IMR-90 (cell line): ENCODE measurements around the gene TMEM81. TPM values are rescaled to one million over a fixed set of nuclear protein-coding genes. Genes with fewer than 3 reads are reported as not detected.

Experiments used
- ATAC-seq: fragments of 200-7000 bp; cut with Tn5 transposase; 2 replicates; pipeline ENCODE4 v1.9.1; 2020; ENCODE audit warnings: low read depth, mild to moderate bottlenecking, moderate library complexity
- BruUV-seq: library from RNA; stranded (reverse); fragments of 400-500 nt; replicated peaks from 2 replicates; lab custom pipeline; 2021; lab: Mats Ljungman, UMichigan
- CTCF ChIA-PET: fragments of 300-600 bp; formaldehyde crosslinking; extraction: SDS; loops from one replicate; lab custom pipeline; 2021; ENCODE audit warnings: antibody characterized with exemption; lab: Yijun Ruan, JAX
- POLR2A ChIA-PET: fragments of 300-600 bp; sonication (Branson Sonifier 250); formaldehyde crosslinking; loops from one replicate; lab custom pipeline; 2022; ENCODE audit warnings: antibody characterized with exemption; ENCODE audit not compliant: unreplicated experiment; lab: Charles Lee
- DNase-seq: peaks from one replicate; pipeline ENCODE4 v3.0.0; 2013
- H2AFZ ChIP-seq: replicated peaks from 2 replicates; pipeline ENCODE3; 2013; ENCODE audit warnings: low read length, mild to moderate bottlenecking; ENCODE audit not compliant: poor library complexity
- H2AK5ac ChIP-seq: 2 replicates; pipeline ENCODE4 v1.6.1; 2013; ENCODE audit warnings: low read depth, low read length, inconsistent platforms
- H2AK9ac ChIP-seq: replicated peaks from 2 replicates; pipeline ENCODE3; 2013; ENCODE audit warnings: mild to moderate bottlenecking, low read depth, low read length, moderate library complexity; ENCODE audit not compliant: poor library complexity
- H2BK120ac ChIP-seq: 2 replicates; pipeline ENCODE4 v1.6.1; 2013; ENCODE audit warnings: low read depth, low read length, inconsistent platforms
- H2BK15ac ChIP-seq: 3 replicates; pipeline ENCODE4 v1.6.1; 2013; ENCODE audit warnings: low read depth, low read length, inconsistent platforms
- H2BK20ac ChIP-seq: 2 replicates; pipeline ENCODE4 v1.6.1; 2013; ENCODE audit warnings: low read depth, mild to moderate bottlenecking, inconsistent platforms, low read length, moderate library complexity
- H2BK5ac ChIP-seq: 2 replicates; pipeline ENCODE4 v1.6.1; 2013; ENCODE audit warnings: mild to moderate bottlenecking, low read depth, low read length, inconsistent platforms; ENCODE audit not compliant: poor library complexity, severe bottlenecking
- H3K14ac ChIP-seq: replicated peaks from 2 replicates; pipeline ENCODE4 v1.6.1; 2013; ENCODE audit warnings: low read depth, low read length, inconsistent platforms
- H3K18ac ChIP-seq: 2 replicates; pipeline ENCODE4 v1.6.1; 2013; ENCODE audit warnings: low read depth, low read length, control low read depth
- H3K23ac ChIP-seq: 2 replicates; pipeline ENCODE4 v1.6.1; 2013; ENCODE audit warnings: low read depth, low read length, inconsistent platforms
- H3K27ac ChIP-seq: 2 replicates; pipeline ENCODE4 v1.5.1; 2013; ENCODE audit warnings: mild to moderate bottlenecking, control low read depth, low read length; ENCODE audit not compliant: insufficient read depth
- H3K27me3 ChIP-seq: 2 replicates; pipeline ENCODE4 v1.6.1; 2013; ENCODE audit warnings: low read length; ENCODE audit not compliant: control insufficient read depth, insufficient read depth
- H3K36me3 ChIP-seq: 2 replicates; pipeline ENCODE4 v1.6.1; 2013; ENCODE audit warnings: low read length, mixed read lengths; ENCODE audit not compliant: control insufficient read depth, insufficient read depth
- H3K4ac ChIP-seq: 2 replicates; pipeline ENCODE4 v1.6.1; 2013; ENCODE audit warnings: low read depth, low read length, inconsistent platforms
- H3K4me1 ChIP-seq: 2 replicates; pipeline ENCODE4 v1.6.1; 2013; ENCODE audit warnings: low read length, mixed read lengths; ENCODE audit not compliant: control insufficient read depth, insufficient read depth
- H3K4me2 ChIP-seq: 2 replicates; pipeline ENCODE4 v1.6.1; 2013; ENCODE audit warnings: low read depth, mild to moderate bottlenecking, control low read depth, low read length, moderate library complexity
- H3K4me3 ChIP-seq: 2 replicates; pipeline ENCODE4 v1.5.1; 2013; ENCODE audit warnings: low read depth, mild to moderate bottlenecking, control low read depth, low read length, moderate library complexity; ENCODE audit not compliant: insufficient read depth
- H3K56ac ChIP-seq: 2 replicates; pipeline ENCODE4 v1.6.1; 2013; ENCODE audit warnings: low read length, inconsistent platforms; ENCODE audit not compliant: insufficient read depth; ENCODE audit errors: extremely low read depth
- H3K79me1 ChIP-seq, 2 experiments: 2 replicates each; pipeline ENCODE4 v1.6.1; 2013; ENCODE audit warnings: low read length in 2 of 2, inconsistent platforms in 1 of 2, low read depth in 1 of 2
- H3K9ac ChIP-seq: 2 replicates; pipeline ENCODE4 v1.6.1; 2013; ENCODE audit warnings: low read depth, low read length, control low read depth
- H3K9me1 ChIP-seq: 2 replicates; pipeline ENCODE4 v1.6.1; 2013; ENCODE audit warnings: low read length, inconsistent platforms; ENCODE audit not compliant: insufficient read depth
- H3K9me3 ChIP-seq: 2 replicates; pipeline ENCODE4 v1.6.1; 2013; ENCODE audit warnings: low read length; ENCODE audit not compliant: control insufficient read depth, insufficient read depth
- H4K20me1 ChIP-seq: 2 replicates; pipeline ENCODE4 v1.6.1; 2013; ENCODE audit warnings: low read length, inconsistent platforms; ENCODE audit not compliant: insufficient read depth
- H4K5ac ChIP-seq: 2 replicates; pipeline ENCODE4 v1.6.1; 2013; ENCODE audit warnings: mild to moderate bottlenecking, low read depth, low read length, control low read depth
- H4K8ac ChIP-seq, 2 experiments: 2 replicates each; pipeline ENCODE4 v1.6.1; 2013; ENCODE audit warnings: low read depth in 2 of 2, low read length in 2 of 2, control low read depth in 1 of 2, inconsistent platforms in 1 of 2
- H4K91ac ChIP-seq: 2 replicates; pipeline ENCODE4 v1.6.1; 2013; ENCODE audit warnings: low read depth, low read length, inconsistent platforms; ENCODE audit not compliant: insufficient read depth
- BHLHE40 ChIP-seq: fragments of 150-350 bp; IDR thresholded peaks from 2 replicates; pipeline ENCODE4 v1.6.1; 2016; ENCODE audit warnings: mild to moderate bottlenecking, low read depth, low read length
- CEBPB ChIP-seq: IDR thresholded peaks from 2 replicates; pipeline ENCODE4 v1.6.1; 2012; ENCODE audit warnings: low read depth, low read length, improper control_type of control experiment
- CHD1 ChIP-seq: IDR thresholded peaks from 2 replicates; pipeline ENCODE4 v1.6.1; 2012; ENCODE audit warnings: low read depth, low read length, improper control_type of control experiment
- CTCF ChIP-seq: conservative IDR thresholded peaks from 2 replicates; pipeline ENCODE4 v1.5.1; 2012; ENCODE audit warnings: mild to moderate bottlenecking, low read depth, low read length, improper control_type of control experiment
- ELK1 ChIP-seq: fragments of 150-350 bp; IDR thresholded peaks from 2 replicates; pipeline ENCODE4 v1.6.1; 2016; ENCODE audit warnings: low read depth, mild to moderate bottlenecking, low read length, moderate library complexity, borderline replicate concordance
- FOS ChIP-seq: fragments of 150-350 bp; IDR thresholded peaks from 2 replicates; pipeline ENCODE4 v1.6.1; 2016; ENCODE audit warnings: low read depth, low read length
- MAFK ChIP-seq: IDR thresholded peaks from 2 replicates; pipeline ENCODE4 v1.6.1; 2012; ENCODE audit warnings: low read depth, low read length, improper control_type of control experiment
- MAZ ChIP-seq: IDR thresholded peaks from 2 replicates; pipeline ENCODE4 v1.6.1; 2012; ENCODE audit warnings: low read depth, mild to moderate bottlenecking, low read length, improper control_type of control experiment, moderate library complexity, borderline replicate concordance
- MXI1 ChIP-seq: IDR thresholded peaks from 2 replicates; pipeline ENCODE4 v1.6.1; 2012; ENCODE audit warnings: low read depth, mild to moderate bottlenecking, low read length, moderate library complexity, borderline replicate concordance
- NFE2L2 ChIP-seq: fragments of 150-350 bp; IDR thresholded peaks from 2 replicates; pipeline ENCODE4 v1.6.1; 2016; ENCODE audit warnings: low read depth, mild to moderate bottlenecking, low read length
- POLR2A ChIP-seq: IDR thresholded peaks from 2 replicates; pipeline ENCODE4 v1.6.1; 2012; ENCODE audit warnings: mild to moderate bottlenecking, low read depth, low read length
- RAD21 ChIP-seq: IDR thresholded peaks from 2 replicates; pipeline ENCODE4 v1.6.1; 2012; ENCODE audit warnings: low read length, improper control_type of control experiment
- RCOR1 ChIP-seq: IDR thresholded peaks from 2 replicates; pipeline ENCODE4 v1.6.1; 2012; ENCODE audit warnings: mild to moderate bottlenecking, low read length, improper control_type of control experiment; ENCODE audit not compliant: insufficient replicate concordance
- RFX5 ChIP-seq: IDR thresholded peaks from 2 replicates; pipeline ENCODE4 v1.8.0; 2012; ENCODE audit warnings: low read depth, mild to moderate bottlenecking, low read length, moderate library complexity
- SMC3 ChIP-seq: fragments of 150-350 bp; IDR thresholded peaks from 2 replicates; pipeline ENCODE4 v1.6.1; 2016; ENCODE audit warnings: low read depth, mild to moderate bottlenecking, antibody characterized with exemption, low read length, moderate library complexity
- USF2 ChIP-seq: fragments of 150-350 bp; IDR thresholded peaks from 2 replicates; pipeline ENCODE4 v1.6.1; 2017; ENCODE audit warnings: mild to moderate bottlenecking, antibody characterized with exemption, low read length, low read depth
- WGBS, 2 experiments: methylation state at CpG; one replicate each; pipeline versions ENCODE4 v1.1.5 to v1.1.7; 2013; ENCODE audit warnings: missing lambda C conversion rate in 2 of 2; ENCODE audit not compliant: insufficient read length in 1 of 2; ENCODE audit errors: extremely low coverage in 2 of 2; 5-methylcytosine and 5-hydroxymethylcytosine counted together
- dilution Hi-C: fragments of 300-500 bp; cut with HindIII; formaldehyde crosslinking; loops from one replicate; pipeline ENCODE4 v1.14.3; 2018; ENCODE audit warnings: low sequenced_read_pairs; ENCODE audit not compliant: unreplicated experiment
- in situ Hi-C: fragments of 300-500 bp; cut with MboI; formaldehyde crosslinking; loops from 3 replicates; pipeline ENCODE4 v1.14.3; 2019; ENCODE audit warnings: low sequenced_read_pairs, inconsistent platforms, mixed read lengths
- intact Hi-C: fragments of 100-400 bp; cut with micrococcal nuclease; formaldehyde crosslinking; loops from 2 replicates; pipeline ENCODE4 v1.10.0; 2022
- polyA plus RNA-seq, 3 experiments: library from polyadenylated mRNA; depleted of rRNA; stranded (reverse); fragments of >200 nt; gene quantifications; 2 replicates each; pipeline ENCODE4 v1.2.3, GENCODE V29; 2012; ENCODE audit warnings: low replicate concordance in 1 of 3
- total RNA-seq: library from RNA; depleted of rRNA; stranded (reverse); fragments of >200 nt; gene quantifications from 2 replicates; pipeline ENCODE4 v1.2.3, GENCODE V29; 2012

The TMEM81 gene
- total and polyA plus RNA-seq, 2 of the 4 experiments (the other 2 are of a cell fraction) = 1.5 to 1.8 TPM

GRCh38 chr1:205048382-205048781 lies 35.9 kb downstream of the TMEM81 start:
- H2BK5ac ChIP-seq = no peak overlapping the region
- no peak overlapping the region for H4K8ac ChIP-seq
- no peaks in the 10 kb centered on the region for H4K20me1 ChIP-seq
- BruUV-seq = no TSS peak
- no peak overlapping the region for H2BK20ac ChIP-seq
- H3K4me1 ChIP-seq = no peaks in the 10 kb centered on the region
- TF ChIP-seq SMC3 (no peak), RFX5 (no peak), CTCF (no peak), MXI1 (no peak), BHLHE40 (no peak), CEBPB (no peak), POLR2A (no peak), CHD1 (no peak), MAFK (no peak), MAZ (no peak), USF2 (no peak), RCOR1 (no peak), FOS (no peak), ELK1 (no peak), NFE2L2 (no peak), RAD21 (no peak)
- H2AK5ac ChIP-seq = no peak overlapping the region
- no peak overlapping the region for H2AFZ ChIP-seq
- no peak overlapping the region for H3K4me3 ChIP-seq
- dilution Hi-C loops (no loop called here), in situ Hi-C loops (no loop called here), intact Hi-C loops (no loop called here)
- ChIA-PET CTCF (interaction anchor here (2.1 kb wide), 1 partner anchor 13 kb away, joined by 10 read pairs; no protein-coding TSS in a partner anchor), POLR2A (no interaction called here)
- no peak overlapping the region for H3K18ac ChIP-seq
- H3K14ac ChIP-seq = no peak overlapping the region
- no peak overlapping the region for H3K56ac ChIP-seq
- H3K27ac ChIP-seq = no peak overlapping the region
- H3K9me3 ChIP-seq = no peaks in the 10 kb centered on the region
- DNase-seq = no peak
- H3K79me1 ChIP-seq = no peaks in the 10 kb centered on the region
- H2BK15ac ChIP-seq = no peak overlapping the region
- no peak for ATAC-seq
- no peak overlapping the region for H4K91ac ChIP-seq
- no peak overlapping the region for H3K4me2 ChIP-seq
- no peak overlapping the region for H3K23ac ChIP-seq
- no peak overlapping the region for H4K5ac ChIP-seq
- H3K36me3 ChIP-seq = no peaks in the 10 kb centered on the region
- no CpG with 5 or more reads among the region's 9 CpGs for WGBS, 2 experiments
- no peaks in the 10 kb centered on the region for H3K9me1 ChIP-seq
- peaks cover 76% of the 10 kb centered on the region for H3K27me3 ChIP-seq
- no peak overlapping the region for H2AK9ac ChIP-seq
- H3K9ac ChIP-seq = no peak overlapping the region
- H3K4ac ChIP-seq = no peak overlapping the region
- H2BK120ac ChIP-seq = no peak overlapping the region
